ENCODE results near the gene THAP3.

GRCh38 chr1:6675941-6676340, 51.3 kb downstream of the THAP3 start:
- TF ChIP-seq, protein P1, sequence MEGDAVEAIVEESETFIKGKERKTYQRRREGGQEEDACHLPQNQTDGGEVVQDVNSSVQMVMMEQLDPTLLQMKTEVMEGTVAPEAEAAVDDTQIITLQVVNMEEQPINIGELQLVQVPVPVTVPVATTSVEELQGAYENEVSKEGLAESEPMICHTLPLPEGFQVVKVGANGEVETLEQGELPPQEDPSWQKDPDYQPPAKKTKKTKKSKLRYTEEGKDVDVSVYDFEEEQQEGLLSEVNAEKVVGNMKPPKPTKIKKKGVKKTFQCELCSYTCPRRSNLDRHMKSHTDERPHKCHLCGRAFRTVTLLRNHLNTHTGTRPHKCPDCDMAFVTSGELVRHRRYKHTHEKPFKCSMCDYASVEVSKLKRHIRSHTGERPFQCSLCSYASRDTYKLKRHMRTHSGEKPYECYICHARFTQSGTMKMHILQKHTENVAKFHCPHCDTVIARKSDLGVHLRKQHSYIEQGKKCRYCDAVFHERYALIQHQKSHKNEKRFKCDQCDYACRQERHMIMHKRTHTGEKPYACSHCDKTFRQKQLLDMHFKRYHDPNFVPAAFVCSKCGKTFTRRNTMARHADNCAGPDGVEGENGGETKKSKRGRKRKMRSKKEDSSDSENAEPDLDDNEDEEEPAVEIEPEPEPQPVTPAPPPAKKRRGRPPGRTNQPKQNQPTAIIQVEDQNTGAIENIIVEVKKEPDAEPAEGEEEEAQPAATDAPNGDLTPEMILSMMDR (IDR thresholded peaks at IDR 0.05), result no peak
- no peak for TF ChIP-seq POLR2AphosphoS5 (IDR thresholded peaks at IDR 0.05)
- no peak for TF ChIP-seq POLR2A (IDR thresholded peaks at IDR 0.05)
